GM18951 (cell line): ENCODE results near the gene FRS2.

Experiments
- POLR2A ChIP-seq: IDR thresholded peaks from 4 replicates; pipeline ENCODE4 v1.6.1; 2011; ENCODE audit warnings: mild to moderate bottlenecking; ENCODE audit not compliant: insufficient read length, insufficient read depth; ENCODE audit errors: extremely low read depth
- in situ Hi-C: fragments of 300-500 bp; cut with MboI; formaldehyde crosslinking; loops from one replicate; pipeline ENCODE4 v1.12.0; 2022; ENCODE audit warnings: low sequenced_read_pairs, mixed read lengths, inconsistent platforms; ENCODE audit not compliant: unreplicated experiment

The FRS2 gene

GRCh38 chr12:69550569-69551350 is 80.6 kb downstream of the FRS2 start:
- no peak for TF ChIP-seq POLR2A
- in situ Hi-C loops: loop anchor here (25.0 kb wide), 1 partner anchor 163 kb away; no protein-coding TSS in a partner anchor

- in situ Hi-C loops: loop anchor here (25.0 kb wide), 1 partner anchor 166 kb away; no protein-coding TSS in a partner anchor
- no peak for TF ChIP-seq POLR2A
Observed at GRCh38 chr12:69553628-69554248, 83.5 kb downstream of the FRS2 start.

DNA sequence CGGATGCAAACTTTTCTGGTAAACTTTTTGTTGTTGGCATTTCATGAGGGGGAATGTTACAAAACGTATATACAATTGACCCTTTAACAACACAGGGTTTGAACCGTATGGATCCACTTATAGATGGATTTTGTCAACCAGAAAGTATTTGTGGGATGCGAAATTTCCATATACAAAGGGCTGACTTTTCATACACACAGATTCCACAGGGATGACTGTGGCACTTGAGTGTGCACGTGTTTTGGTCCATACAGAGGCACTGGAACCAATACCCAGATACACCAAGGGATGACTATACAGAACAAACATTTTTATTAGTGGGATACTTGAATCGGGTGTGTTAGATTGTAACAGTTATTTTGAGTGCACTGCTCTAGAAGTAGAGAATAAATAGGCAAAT is 85.3 kb downstream of the FRS2 start:
- in situ Hi-C loops: loop anchor here (25.0 kb wide), 1 partner anchor 168 kb away; no protein-coding TSS in a partner anchor
- no peak for TF ChIP-seq POLR2A

DNA sequence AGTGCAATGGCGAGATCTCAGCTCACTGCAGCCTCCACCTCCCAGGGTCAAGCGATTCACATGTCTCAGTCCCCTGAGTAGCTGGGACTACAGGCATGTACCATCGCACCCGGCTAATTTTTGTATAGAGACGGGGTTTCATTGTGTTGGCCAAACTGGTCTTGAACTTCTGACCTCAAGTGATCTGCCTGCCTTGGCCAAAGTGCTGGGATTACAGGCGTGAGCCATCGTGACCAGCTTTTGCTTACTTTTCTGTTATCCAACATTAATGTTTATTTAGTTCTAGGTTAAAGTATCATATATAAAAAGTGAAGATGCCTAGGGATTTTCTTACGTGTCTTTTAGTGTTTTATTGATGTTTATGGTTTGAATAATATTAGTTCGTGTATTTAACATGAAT is 86.2 kb downstream of the FRS2 start:
- in situ Hi-C loops: loop anchor here (25.0 kb wide), 1 partner anchor 169 kb away; no protein-coding TSS in a partner anchor

GRCh38 chr12:69563166-69563762 is 93.1 kb downstream of the FRS2 start:
- no peak for TF ChIP-seq POLR2A
- in situ Hi-C loops: loop anchor here (25.0 kb wide), 1 partner anchor 176 kb away; no protein-coding TSS in a partner anchor

More for the DNA sequence above, 86.2 kb downstream of the FRS2 start:
- no peak for TF ChIP-seq POLR2A

- in situ Hi-C loops: loop anchor here (25.0 kb wide), 1 partner anchor 179 kb away; no protein-coding TSS in a partner anchor
- TF ChIP-seq POLR2A: no peak
Observed at GRCh38 chr12:69566603-69567002, 96.4 kb downstream of the FRS2 start.

- no peak for TF ChIP-seq POLR2A
- in situ Hi-C loops: loop anchor here (25.0 kb wide), 1 partner anchor 182 kb away; no protein-coding TSS in a partner anchor
Observed at GRCh38 chr12:69569236-69569635, 99.0 kb downstream of the FRS2 start.

- no peak for TF ChIP-seq POLR2A
- in situ Hi-C loops: loop anchor here (25.0 kb wide), 1 partner anchor 183 kb away; no protein-coding TSS in a partner anchor
Observed at GRCh38 chr12:69570000-69570516, 99.9 kb downstream of the FRS2 start.

GRCh38 chr12:69570545-69571399 is 100.6 kb downstream of the FRS2 start:
- in situ Hi-C loops: loop anchor here (25.0 kb wide), 1 partner anchor 183 kb away; no protein-coding TSS in a partner anchor
- no peak for TF ChIP-seq POLR2A

DNA sequence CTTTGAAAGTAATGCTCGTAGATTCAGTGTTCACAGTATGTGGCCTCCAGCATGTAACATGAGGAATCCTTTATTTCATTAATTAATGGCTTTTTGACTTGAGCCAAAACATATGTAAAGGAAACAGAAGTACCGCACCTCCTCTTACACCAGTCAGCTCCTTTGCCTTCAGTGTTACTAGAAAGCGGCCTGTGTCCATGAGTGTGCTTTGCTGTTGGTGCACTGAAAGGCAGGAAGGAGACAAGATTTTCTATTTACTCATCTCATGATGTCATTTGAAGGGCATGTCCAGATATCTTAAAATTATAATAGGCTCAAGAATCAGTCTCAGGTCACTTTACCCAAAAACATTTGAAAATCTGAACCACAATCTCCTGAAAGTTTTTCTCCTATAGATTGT is 105.2 kb downstream of the FRS2 start:
- in situ Hi-C loops: no loop called here
- TF ChIP-seq POLR2A: no peak

GRCh38 chr12:69578283-69578682 is 108.1 kb downstream of the FRS2 start:
- no peak for TF ChIP-seq POLR2A
- in situ Hi-C loops: no loop called here

DNA sequence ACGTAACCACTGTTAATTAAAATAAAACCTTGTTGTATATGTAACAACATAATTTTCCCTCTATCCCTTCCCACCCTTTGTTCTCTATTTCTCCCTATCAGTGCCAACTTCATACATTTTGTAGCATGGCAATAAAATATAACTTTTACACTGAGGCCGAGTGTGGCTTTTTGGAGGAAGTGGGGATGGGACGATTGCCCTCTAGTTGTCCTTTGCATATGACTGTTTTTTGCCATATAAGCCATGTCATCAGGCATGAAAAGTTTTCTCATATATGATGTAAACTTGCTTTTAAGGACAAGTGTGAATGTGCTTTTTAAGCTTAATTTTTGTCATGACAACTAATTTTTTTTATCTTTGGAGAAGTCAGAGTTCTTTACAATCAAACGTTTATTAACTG is 108.8 kb downstream of the FRS2 start:
- in situ Hi-C loops: no loop called here
- no peak for TF ChIP-seq POLR2A

DNA sequence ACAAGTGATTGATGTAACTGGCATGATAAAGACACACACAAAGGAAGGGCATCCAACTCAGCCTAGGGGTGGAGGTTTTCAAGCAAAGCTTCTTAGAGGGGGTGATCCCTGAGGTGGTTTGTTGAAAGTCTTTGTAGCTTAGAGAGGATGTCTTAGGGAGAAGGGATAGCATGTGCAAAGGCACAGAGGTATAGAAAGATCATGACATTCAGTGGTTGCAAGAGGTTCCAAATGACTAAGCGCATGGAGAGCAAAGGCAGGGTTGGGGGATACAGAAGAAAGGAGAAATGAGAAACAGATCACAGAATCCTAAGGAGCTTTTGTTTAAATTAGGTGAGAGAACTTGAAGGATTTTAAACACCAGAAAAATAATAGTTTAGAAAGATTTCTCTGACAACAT is 109.9 kb downstream of the FRS2 start:
- in situ Hi-C loops: no loop called here
- TF ChIP-seq POLR2A: no peak

DNA sequence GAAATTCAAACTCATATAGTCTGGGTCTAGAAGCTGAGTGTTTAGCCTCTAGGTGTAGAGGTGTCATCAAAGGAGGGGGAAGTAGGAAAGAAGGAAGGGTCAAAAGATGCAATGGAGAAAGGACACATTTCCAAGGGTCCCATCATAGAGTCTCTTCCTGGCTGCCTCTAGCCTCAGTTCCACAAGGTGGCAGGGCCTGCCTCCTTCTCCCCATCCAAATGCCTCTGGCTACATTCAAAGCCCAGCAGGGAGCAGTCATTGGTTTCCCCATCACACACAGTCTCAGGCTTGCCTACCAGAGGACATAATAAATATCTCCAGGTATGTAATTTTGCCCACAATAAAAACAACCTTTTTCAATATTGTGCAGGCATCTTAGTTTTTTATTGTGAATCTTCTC is 113.0 kb downstream of the FRS2 start:
- in situ Hi-C loops: no loop called here
- no peak for TF ChIP-seq POLR2A
